Neural cell (in vitro differentiated cells): ENCODE measurements around the gene MS4A12. TPM values are rescaled to one million over a fixed set of nuclear protein-coding genes. Genes with fewer than 3 reads are reported as not detected.

ENCODE experiments used
- H2AFZ ChIP-seq: fragments of 200-600, 300-800 bp; sonication (generic), shearing (Covaris generic); 2 replicates; pipeline ENCODE4 v1.6.0; 2014; ENCODE audit warnings: low read depth, mild to moderate bottlenecking, antibody characterized with exemption, low read length, moderate library complexity
- H3F3A ChIP-seq: fragments of 200-600 bp; shearing (Covaris generic); 2 replicates; pipeline ENCODE4 v1.6.1; 2016; ENCODE audit warnings: mild to moderate bottlenecking, moderate library complexity, mixed read lengths, antibody characterized with exemption, low read length; ENCODE audit not compliant: insufficient read depth, poor library complexity, severe bottlenecking
- H3K27ac ChIP-seq: fragments of 200-600, 300-800 bp; sonication (generic), shearing (Covaris generic); 2 replicates; pipeline ENCODE4 v1.5.1; 2014; ENCODE audit warnings: mild to moderate bottlenecking, low read length, moderate library complexity
- H3K27me3 ChIP-seq: fragments of 300-800, 200-600 bp; sonication (generic), shearing (Covaris generic); 2 replicates; pipeline ENCODE4 v1.6.0; 2014; ENCODE audit warnings: mild to moderate bottlenecking, low read depth, low read length, moderate library complexity; ENCODE audit not compliant: insufficient read depth
- H3K36me3 ChIP-seq: fragments of 300-800, 200-600 bp; sonication (generic), shearing (Covaris generic); 2 replicates; pipeline ENCODE4 v1.5.1; 2014; ENCODE audit warnings: mild to moderate bottlenecking, antibody characterized with exemption, low read length, moderate library complexity; ENCODE audit not compliant: insufficient read depth
- H3K4me2 ChIP-seq: fragments of 300-800, 200-600 bp; sonication (generic), shearing (Covaris generic); 2 replicates; pipeline ENCODE4 v1.6.0; 2014; ENCODE audit warnings: mild to moderate bottlenecking, low read length
- H3K4me3 ChIP-seq: fragments of 300-800, 200-600 bp; sonication (generic), shearing (Covaris generic); 2 replicates; pipeline ENCODE4 v1.5.1; 2014; ENCODE audit warnings: mild to moderate bottlenecking, low read length, moderate library complexity
- H3K79me2 ChIP-seq: fragments of 200-600 bp; shearing (Covaris generic); replicated peaks from 2 replicates; pipeline ENCODE4 v1.6.0; 2014; ENCODE audit warnings: mild to moderate bottlenecking, low read length, moderate library complexity; ENCODE audit not compliant: insufficient read depth
- H3K9ac ChIP-seq: fragments of 300-800, 200-600 bp; sonication (generic), shearing (Covaris generic); 2 replicates; pipeline ENCODE4 v1.6.1; 2016; ENCODE audit warnings: mild to moderate bottlenecking, low read length, mixed read lengths
- H3K9me2 ChIP-seq: fragments of 200-600 bp; shearing (Covaris generic); 2 replicates; pipeline ENCODE4 v1.6.1; 2016; ENCODE audit warnings: mild to moderate bottlenecking, low read length, mixed read lengths; ENCODE audit not compliant: insufficient read depth
- H3K9me3 ChIP-seq: fragments of 200-600, 300-800 bp; sonication (generic), shearing (Covaris generic); 2 replicates; pipeline ENCODE4 v1.6.1; 2016; ENCODE audit warnings: mild to moderate bottlenecking, mixed run types, low read length, moderate library complexity, mixed read lengths
- H4K20me1 ChIP-seq: fragments of 200-600 bp; shearing (Covaris generic); 2 replicates; pipeline ENCODE4 v1.6.1; 2016; ENCODE audit warnings: mild to moderate bottlenecking, mixed run types; ENCODE audit not compliant: insufficient read depth
- CTCF ChIP-seq: fragments of 450-650 bp; IDR thresholded peaks from 2 replicates; pipeline ENCODE4 v1.5.1; 2014; ENCODE audit warnings: antibody characterized with exemption, mild to moderate bottlenecking, moderate library complexity; ENCODE audit not compliant: poor library complexity, severe bottlenecking
- EP300 ChIP-seq: fragments of 450-650 bp; conservative IDR thresholded peaks from 2 replicates; pipeline ENCODE4 v1.6.1; 2014; ENCODE audit warnings: antibody characterized with exemption, mild to moderate bottlenecking, moderate library complexity; ENCODE audit not compliant: poor library complexity, severe bottlenecking
- EZH2 ChIP-seq: fragments of 200-600, 300-800 bp; shearing (Covaris generic), sonication (generic); IDR thresholded peaks from 2 replicates; pipeline ENCODE4 v1.6.1; 2014; ENCODE audit warnings: antibody characterized with exemption, low read length, borderline replicate concordance, mild to moderate bottlenecking; ENCODE audit not compliant: insufficient read depth, poor library complexity, severe bottlenecking
- MXI1 ChIP-seq: fragments of 450-650 bp; conservative IDR thresholded peaks from 2 replicates; pipeline ENCODE4 v1.6.1; 2014; ENCODE audit warnings: antibody characterized with exemption, mild to moderate bottlenecking; ENCODE audit not compliant: poor library complexity, severe bottlenecking
- POLR2AphosphoS5 ChIP-seq: IDR thresholded peaks from 2 replicates; pipeline ENCODE4 v1.6.1; 2012
- RAD21 ChIP-seq: fragments of 450-650 bp; conservative IDR thresholded peaks from 2 replicates; pipeline ENCODE4 v1.6.1; 2014; ENCODE audit warnings: antibody characterized with exemption, mild to moderate bottlenecking, moderate library complexity
- REST ChIP-seq: IDR thresholded peaks from 2 replicates; pipeline ENCODE4 v1.6.1; 2012; ENCODE audit warnings: borderline replicate concordance
- SMC3 ChIP-seq: fragments of 450-650 bp; conservative IDR thresholded peaks from 2 replicates; pipeline ENCODE4 v1.6.1; 2014; ENCODE audit warnings: antibody characterized with exemption, mild to moderate bottlenecking, moderate library complexity; ENCODE audit not compliant: poor library complexity
- TAF1 ChIP-seq: IDR thresholded peaks from 2 replicates; pipeline ENCODE4 v1.6.1; 2012; ENCODE audit warnings: low read depth
- polyA plus RNA-seq: library from polyadenylated mRNA; depleted of rRNA; stranded (reverse); fragments of >200 nt; gene quantifications from 2 replicates; pipeline ENCODE4 v1.2.3, GENCODE V29; 2014

The MS4A12 gene
- polyA plus RNA-seq, 1 donor from 2014 or later, result not detected

- Histone ChIP-seq H4K20me1 (no peaks in the 10 kb centered on the region), H2AFZ (no peak overlapping the region), H3K27ac (no peak overlapping the region), H3K9me2 (no peaks in the 10 kb centered on the region), H3K79me2 (no peaks in the 10 kb centered on the region), H3K9me3 (no peaks in the 10 kb centered on the region), H3K9ac (no peak overlapping the region), H3K36me3 (no peaks in the 10 kb centered on the region), H3K4me3 (no peak overlapping the region), H3F3A (no peaks in the 10 kb centered on the region), H3K27me3 (no peaks in the 10 kb centered on the region), H3K4me2 (no peak overlapping the region)
- no peak for TF ChIP-seq SMC3
- TF ChIP-seq EP300, result no peak
- TF ChIP-seq TAF1, result no peak
- TF ChIP-seq EZH2, result no peak
- TF ChIP-seq REST, result no peak
- TF ChIP-seq RAD21, result no peak
- no peak for TF ChIP-seq MXI1
- TF ChIP-seq POLR2AphosphoS5, result no peak
Measured at GRCh38 chr11:60511393-60511792, 18.8 kb downstream of the MS4A12 start.

- Histone ChIP-seq H3K9me3 (no peaks in the 10 kb centered on the region), H3K36me3 (no peaks in the 10 kb centered on the region), H4K20me1 (no peaks in the 10 kb centered on the region), H2AFZ (no peak overlapping the region), H3K9ac (no peak overlapping the region), H3K79me2 (no peaks in the 10 kb centered on the region), H3K27ac (no peak overlapping the region), H3K4me2 (no peak overlapping the region), H3F3A (no peaks in the 10 kb centered on the region), H3K4me3 (no peak overlapping the region), H3K9me2 (no peaks in the 10 kb centered on the region), H3K27me3 (no peaks in the 10 kb centered on the region)
- no peak for TF ChIP-seq TAF1
- no peak for TF ChIP-seq SMC3
- no peak for TF ChIP-seq POLR2AphosphoS5
- TF ChIP-seq MXI1, result no peak
- no peak for TF ChIP-seq REST
- TF ChIP-seq RAD21, result no peak
- TF ChIP-seq EZH2, result no peak
- no peak for TF ChIP-seq CTCF
Measured at GRCh38 chr11:60512651-60513225, 20.2 kb downstream of the MS4A12 start.
